ENCODE results near the gene TM9SF4. TPM values are rescaled to one million over a fixed set of nuclear protein-coding genes. Genes with fewer than 3 reads are reported as not detected.
A peak's percentile ranks its signal among the peaks of the same experiment; 100 is the strongest.

The TM9SF4 gene
- total RNA-seq, 2 donors from 2014 or later = 47.0 to 47.4 TPM

DNA sequence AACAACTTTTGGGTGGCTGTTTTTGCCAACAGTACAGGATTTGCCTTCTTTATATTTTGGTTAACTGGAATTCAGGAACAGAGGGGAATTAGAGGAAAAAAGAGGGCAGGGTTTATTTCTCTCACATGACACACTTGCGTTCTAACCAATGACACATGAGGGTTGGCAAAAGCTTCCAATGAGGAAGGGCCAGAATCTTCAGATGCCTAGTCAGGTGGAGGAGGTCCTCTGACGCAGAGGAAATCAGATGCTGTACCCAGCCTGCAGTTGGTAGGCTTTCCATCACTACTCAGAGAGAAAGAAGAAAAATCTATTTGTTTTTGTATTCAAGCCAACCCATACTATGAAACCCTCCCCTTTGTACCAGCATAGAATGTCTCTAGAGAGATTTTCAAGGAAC, 20.8 kb downstream of the TM9SF4 start:
- Mint-ChIP-seq H3K4me3 (no peak overlapping the region), H3K9me3 (no peaks in the 10 kb centered on the region), H3K27me3 (no peaks in the 10 kb centered on the region), H3K4me1 (peaks cover 22% of the 10 kb centered on the region), H3K36me3 (ENCODE audit: low read depth) (peaks cover 55% of the 10 kb centered on the region), H3K27ac (no peak overlapping the region)
- no peak for ATAC-seq (replicated peaks)

DNA sequence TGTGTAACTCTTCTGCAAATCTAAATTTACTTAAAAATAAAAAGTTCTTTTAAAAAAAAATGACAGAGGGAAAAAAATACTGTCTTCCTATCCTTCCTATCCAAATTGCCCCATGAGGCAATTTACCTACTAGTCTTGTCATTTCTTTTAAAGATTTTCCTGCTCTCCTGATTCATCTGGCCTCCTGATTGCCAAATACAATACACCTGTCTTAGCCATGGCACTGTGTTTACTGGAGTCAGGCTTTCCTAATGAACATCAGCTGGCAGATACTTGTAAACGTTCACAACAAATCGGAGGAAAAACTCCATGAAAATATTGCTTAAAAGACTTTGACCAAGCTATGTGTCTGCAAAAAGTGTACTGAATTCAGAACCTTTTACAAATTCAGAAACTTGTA, 21.5 kb downstream of the TM9SF4 start:
- Mint-ChIP-seq H3K27me3 (no peaks in the 10 kb centered on the region), H3K9me3 (no peaks in the 10 kb centered on the region), H3K27ac (peak overlapping the region; percentile 32), H3K36me3 (ENCODE audit: low read depth) (peaks cover 57% of the 10 kb centered on the region), H3K4me1 (peaks cover 21% of the 10 kb centered on the region), H3K4me3 (no peak overlapping the region)
- no peak for ATAC-seq (replicated peaks)

DNA sequence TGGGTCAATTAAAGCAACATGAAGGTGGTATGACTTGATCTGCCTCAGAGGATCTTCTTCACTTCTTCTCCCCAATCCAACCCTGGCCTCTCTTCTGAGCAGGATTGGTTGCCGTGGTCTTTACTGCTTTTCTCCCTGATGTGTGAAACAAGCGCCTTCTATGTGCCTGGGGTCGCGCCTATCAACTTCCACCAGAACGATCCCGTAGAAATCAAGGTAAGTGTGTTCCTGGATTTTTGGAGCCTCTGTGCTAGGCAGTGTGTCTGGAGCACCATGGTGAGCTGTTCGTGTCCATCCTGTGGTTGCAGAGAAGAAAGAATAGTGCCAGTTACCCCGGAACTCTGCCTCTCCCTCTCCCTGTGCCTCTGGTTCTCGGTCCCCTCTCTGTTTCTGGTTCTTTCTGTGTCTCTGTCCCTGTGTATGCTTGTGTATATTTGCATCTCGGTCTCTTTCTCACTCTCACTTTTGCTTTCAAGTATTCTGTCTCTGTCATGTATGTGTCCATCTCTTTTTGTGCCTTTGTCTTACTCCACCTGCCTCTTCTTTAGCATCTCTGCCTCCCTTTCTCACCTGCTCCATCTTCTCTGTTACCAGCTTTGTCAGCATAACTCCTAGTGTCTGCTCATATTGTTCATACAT, 23.5 kb downstream of the TM9SF4 start:
- peaks cover 16% of the 10 kb centered on the region for H3K4me1 Mint-ChIP-seq
- peak overlapping the region; percentile 32 for H3K27ac Mint-ChIP-seq
- no peak overlapping the region for H3K4me3 Mint-ChIP-seq

DNA sequence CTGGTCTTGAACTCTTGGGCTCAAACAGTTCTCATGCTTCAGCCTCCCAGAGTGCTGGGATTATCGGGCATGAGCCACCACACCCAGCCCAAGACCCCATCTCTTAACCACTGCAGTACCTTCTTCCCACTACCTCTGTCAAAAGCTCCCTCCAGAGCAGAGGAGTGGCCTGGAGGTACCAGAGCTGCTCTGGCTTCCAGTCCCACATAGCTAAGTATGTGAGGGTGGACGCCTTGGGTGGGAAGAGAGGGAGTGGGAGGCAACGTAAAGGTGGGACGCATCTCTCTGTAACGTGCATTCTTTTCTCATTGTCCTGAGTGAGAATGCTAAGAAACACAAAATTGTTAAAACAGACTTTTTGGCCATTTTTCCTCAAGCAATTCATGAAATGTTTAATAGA, 24.5 kb downstream of the TM9SF4 start:
- Mint-ChIP-seq H3K4me3 (no peak overlapping the region), H3K36me3 (ENCODE audit: low read depth) (peaks cover 77% of the 10 kb centered on the region), H3K9me3 (no peaks in the 10 kb centered on the region), H3K4me1 (peaks cover 17% of the 10 kb centered on the region), H3K27me3 (no peaks in the 10 kb centered on the region), H3K27ac (no peak overlapping the region)
- no peak for ATAC-seq (replicated peaks)

More for the DNA sequence above, 23.5 kb downstream of the TM9SF4 start:
- Mint-ChIP-seq H3K36me3 (ENCODE audit: low read depth) (peaks cover 70% of the 10 kb centered on the region), H3K27me3 (no peaks in the 10 kb centered on the region), H3K9me3 (no peaks in the 10 kb centered on the region)
- ATAC-seq (replicated peaks) = no peak

- H3K4me3 Mint-ChIP-seq = no peak overlapping the region
- no peaks in the 10 kb centered on the region for H3K9me3 Mint-ChIP-seq
- no peak overlapping the region for H3K27ac Mint-ChIP-seq
- H3K36me3 Mint-ChIP-seq (ENCODE audit: low read depth) = peaks cover 89% of the 10 kb centered on the region
- H3K4me1 Mint-ChIP-seq = peaks cover 24% of the 10 kb centered on the region
- no peak for ATAC-seq (replicated peaks)
- H3K27me3 Mint-ChIP-seq = no peaks in the 10 kb centered on the region
Observed at GRCh38 chr20:32135983-32136515, 26.5 kb downstream of the TM9SF4 start.

DNA sequence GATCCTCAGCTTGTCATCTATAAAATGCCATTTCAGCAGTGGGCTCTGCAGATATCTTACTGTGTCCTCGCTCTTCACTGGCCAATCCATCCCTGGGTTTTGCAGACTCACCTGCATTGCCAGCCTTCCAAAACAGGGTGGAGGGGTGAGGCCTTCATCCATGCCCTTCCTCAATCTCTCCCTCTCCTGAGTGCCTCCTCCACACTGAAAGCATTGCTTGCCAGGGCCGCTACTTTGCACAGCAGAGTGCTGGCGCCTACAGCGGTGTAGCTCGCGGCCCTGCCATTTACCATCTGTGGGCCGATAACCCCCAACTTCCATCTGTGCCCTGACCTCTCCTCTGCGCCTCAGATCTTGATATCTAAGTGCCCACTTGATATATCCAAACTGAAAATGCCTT, 29.4 kb downstream of the TM9SF4 start:
- no peak for ATAC-seq (replicated peaks)
- Mint-ChIP-seq H3K4me3 (no peak overlapping the region), H3K27ac (no peak overlapping the region), H3K9me3 (no peaks in the 10 kb centered on the region), H3K36me3 (ENCODE audit: low read depth) (peaks cover 91% of the 10 kb centered on the region), H3K27me3 (no peaks in the 10 kb centered on the region), H3K4me1 (peaks cover 10% of the 10 kb centered on the region)

DNA sequence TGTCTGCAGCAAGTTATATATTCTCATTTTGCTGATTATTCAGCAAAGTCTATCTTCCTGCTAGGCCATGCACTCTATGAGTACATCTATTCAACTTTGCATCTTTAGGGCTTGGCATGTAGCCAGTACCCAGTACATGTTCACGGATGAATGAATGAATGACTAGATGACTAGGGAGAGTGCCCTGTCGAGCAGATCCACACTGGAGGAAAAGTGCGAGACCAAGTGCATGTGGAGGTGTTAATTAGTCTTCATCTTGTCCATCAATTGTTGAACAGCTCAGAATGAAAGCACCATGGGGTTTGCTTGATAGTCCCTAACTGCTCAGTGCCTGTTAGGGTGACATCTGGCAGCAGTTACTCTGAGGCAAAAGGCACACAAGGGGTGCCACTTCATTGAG, 30.4 kb downstream of the TM9SF4 start:
- no peak overlapping the region for H3K4me3 Mint-ChIP-seq
- no peak for ATAC-seq (replicated peaks)
- H3K27ac Mint-ChIP-seq = peak overlapping the region; percentile 58
- H3K4me1 Mint-ChIP-seq = peaks cover 10% of the 10 kb centered on the region
- H3K27me3 Mint-ChIP-seq = no peaks in the 10 kb centered on the region
- H3K9me3 Mint-ChIP-seq = no peaks in the 10 kb centered on the region
- peaks cover 94% of the 10 kb centered on the region for H3K36me3 Mint-ChIP-seq (ENCODE audit: low read depth)

DNA sequence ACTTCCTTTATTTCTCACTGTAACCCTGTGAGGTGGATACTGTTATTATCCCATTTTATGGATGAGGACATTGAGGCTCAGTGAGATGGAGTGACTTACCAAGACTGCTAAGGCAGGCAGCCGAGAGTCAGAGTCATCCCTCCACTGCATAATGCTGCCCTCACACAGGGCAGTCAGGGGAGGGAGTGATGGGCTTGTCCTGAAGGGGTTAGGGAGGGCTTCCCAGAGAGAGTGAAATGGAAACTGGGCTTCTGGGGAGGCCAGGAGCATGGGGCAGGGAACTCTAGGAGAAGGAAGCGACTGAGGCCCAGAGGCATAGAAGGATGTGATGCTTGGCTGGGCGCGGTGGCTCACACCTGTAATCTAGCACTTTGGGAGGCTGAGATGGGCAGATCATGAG, 31.1 kb downstream of the TM9SF4 start:
- no peaks in the 10 kb centered on the region for H3K9me3 Mint-ChIP-seq
- peak overlapping the region; percentile 58 for H3K27ac Mint-ChIP-seq
- peaks cover 10% of the 10 kb centered on the region for H3K4me1 Mint-ChIP-seq
- peaks cover 95% of the 10 kb centered on the region for H3K36me3 Mint-ChIP-seq (ENCODE audit: low read depth)
- no peak for ATAC-seq (replicated peaks)
- no peaks in the 10 kb centered on the region for H3K27me3 Mint-ChIP-seq
- H3K4me3 Mint-ChIP-seq = no peak overlapping the region

DNA sequence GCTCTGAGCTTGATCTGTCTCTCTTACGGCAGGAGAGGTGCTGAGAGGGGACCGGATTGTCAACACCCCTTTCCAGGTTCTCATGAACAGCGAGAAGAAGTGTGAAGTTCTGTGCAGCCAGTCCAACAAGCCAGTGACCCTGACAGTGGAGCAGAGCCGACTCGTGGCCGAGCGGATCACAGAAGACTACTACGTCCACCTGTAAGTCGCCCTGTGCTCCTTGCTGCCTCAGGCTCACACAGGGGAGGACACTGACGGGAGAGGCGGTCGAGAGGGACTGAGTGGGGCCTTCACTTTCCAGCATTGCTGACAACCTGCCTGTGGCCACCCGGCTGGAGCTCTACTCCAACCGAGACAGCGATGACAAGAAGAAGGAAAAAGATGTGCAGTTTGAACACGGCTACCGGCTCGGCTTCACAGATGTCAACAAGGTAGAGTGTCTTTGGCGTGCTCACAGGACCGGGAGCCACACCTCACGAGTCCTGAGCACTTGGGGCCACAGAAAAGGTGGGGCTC, 32.0 kb downstream of the TM9SF4 start:
- peaks cover 95% of the 10 kb centered on the region for H3K36me3 Mint-ChIP-seq (ENCODE audit: low read depth)
- peaks cover 10% of the 10 kb centered on the region for H3K4me1 Mint-ChIP-seq
- no peak for ATAC-seq (replicated peaks)
- peak overlapping the region; percentile 36 for H3K27ac Mint-ChIP-seq
- H3K27me3 Mint-ChIP-seq = no peaks in the 10 kb centered on the region
- H3K4me3 Mint-ChIP-seq = no peak overlapping the region
- no peaks in the 10 kb centered on the region for H3K9me3 Mint-ChIP-seq

DNA sequence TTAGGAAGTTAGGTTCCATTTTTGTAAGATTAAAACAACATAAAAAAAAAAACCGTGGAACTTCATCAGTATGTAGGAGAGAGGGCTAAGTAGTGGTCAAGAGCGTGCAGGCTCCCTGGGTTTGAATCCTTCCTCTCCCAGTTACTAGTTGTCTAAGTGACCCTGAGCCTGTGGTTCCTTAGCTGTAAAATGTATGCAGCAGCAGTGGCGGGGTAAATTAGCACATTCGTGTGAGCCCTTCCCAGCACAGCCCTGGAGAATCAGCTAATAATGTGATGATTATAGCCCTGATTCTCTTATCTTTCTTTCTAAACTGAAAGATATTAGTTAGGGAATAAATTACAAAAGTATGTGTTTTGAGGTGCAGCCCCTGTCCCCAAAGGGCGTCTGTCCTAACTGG, 32.6 kb downstream of the TM9SF4 start:
- Mint-ChIP-seq H3K36me3 (ENCODE audit: low read depth) (peaks cover 95% of the 10 kb centered on the region), H3K27ac (no peak overlapping the region), H3K4me3 (no peak overlapping the region), H3K27me3 (no peaks in the 10 kb centered on the region), H3K4me1 (peaks cover 10% of the 10 kb centered on the region), H3K9me3 (no peaks in the 10 kb centered on the region)
- ATAC-seq (replicated peaks) = no peak

DNA sequence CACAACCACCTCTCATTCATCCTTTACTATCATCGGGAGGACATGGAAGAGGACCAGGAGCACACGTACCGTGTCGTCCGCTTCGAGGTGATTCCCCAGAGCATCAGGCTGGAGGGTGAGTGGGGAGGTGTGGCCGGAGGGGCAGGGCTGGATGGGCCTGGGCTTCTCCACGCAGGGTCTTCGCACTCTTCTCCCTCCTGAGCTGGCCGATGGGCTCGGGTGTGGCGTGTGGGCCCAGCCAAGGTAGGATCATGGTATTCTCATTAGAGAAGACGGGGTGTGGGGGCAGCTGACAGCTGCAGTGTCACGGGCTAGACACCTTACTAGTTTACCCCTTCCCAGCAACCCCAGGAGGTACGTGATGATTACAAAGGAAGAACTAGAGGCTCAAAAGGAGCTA, 33.5 kb downstream of the TM9SF4 start:
- Mint-ChIP-seq H3K9me3 (no peaks in the 10 kb centered on the region), H3K36me3 (ENCODE audit: low read depth) (peaks cover 97% of the 10 kb centered on the region), H3K27me3 (no peaks in the 10 kb centered on the region), H3K4me3 (no peak overlapping the region), H3K27ac (no peak overlapping the region), H3K4me1 (peaks cover 10% of the 10 kb centered on the region)
- no peak for ATAC-seq (replicated peaks)

DNA sequence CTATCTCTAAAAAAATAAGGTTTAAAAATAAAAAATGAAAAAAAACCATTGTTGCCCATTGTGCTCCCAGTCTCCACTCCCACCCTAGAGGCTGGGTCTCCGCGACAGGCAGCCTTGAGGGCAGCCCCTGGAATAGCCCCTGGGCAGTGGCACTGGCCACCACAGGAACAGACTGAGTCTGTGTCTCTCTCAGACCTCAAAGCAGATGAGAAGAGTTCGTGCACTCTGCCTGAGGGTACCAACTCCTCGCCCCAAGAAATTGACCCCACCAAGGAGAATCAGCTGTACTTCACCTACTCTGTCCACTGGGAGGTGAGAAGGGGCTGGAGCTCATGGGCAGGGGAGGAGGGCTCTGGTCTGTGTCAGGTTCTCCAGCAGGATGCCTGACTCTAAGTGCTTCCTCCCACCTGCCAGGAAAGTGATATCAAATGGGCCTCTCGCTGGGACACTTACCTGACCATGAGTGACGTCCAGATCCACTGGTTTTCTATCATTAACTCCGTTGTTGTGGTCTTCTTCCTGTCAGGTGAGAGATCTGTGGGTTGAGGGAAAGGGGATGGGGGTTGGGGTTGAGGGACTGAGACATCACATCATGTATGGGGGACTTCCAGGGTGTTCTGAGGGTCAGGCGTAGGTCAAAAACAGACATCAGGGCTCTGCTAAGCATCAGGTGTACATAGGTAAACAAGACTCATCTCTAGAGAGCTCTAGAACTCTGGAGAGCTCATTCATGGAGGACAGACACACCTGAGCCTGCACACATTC, 35.6 kb downstream of the TM9SF4 start:
- Mint-ChIP-seq H3K4me1 (no peaks in the 10 kb centered on the region), H3K9me3 (no peaks in the 10 kb centered on the region), H3K4me3 (no peak overlapping the region), H3K27ac (no peak overlapping the region), H3K27me3 (no peaks in the 10 kb centered on the region), H3K36me3 (ENCODE audit: low read depth) (peaks cover 100% of the 10 kb centered on the region)
- no peak for ATAC-seq (replicated peaks)

GRCh38 chr20:32149566-32150170, 40.2 kb downstream of the TM9SF4 start:
- H3K27me3 Mint-ChIP-seq = no peaks in the 10 kb centered on the region
- no peak overlapping the region for H3K4me3 Mint-ChIP-seq
- ATAC-seq (replicated peaks) = no peak
- no peak overlapping the region for H3K27ac Mint-ChIP-seq
- no peaks in the 10 kb centered on the region for H3K9me3 Mint-ChIP-seq
- H3K4me1 Mint-ChIP-seq = no peaks in the 10 kb centered on the region
- peaks cover 100% of the 10 kb centered on the region for H3K36me3 Mint-ChIP-seq (ENCODE audit: low read depth)

GRCh38 chr20:32150291-32150848, 40.9 kb downstream of the TM9SF4 start:
- H3K4me1 Mint-ChIP-seq = peaks cover 5% of the 10 kb centered on the region
- no peaks in the 10 kb centered on the region for H3K9me3 Mint-ChIP-seq
- H3K27me3 Mint-ChIP-seq = no peaks in the 10 kb centered on the region
- no peak overlapping the region for H3K27ac Mint-ChIP-seq
- no peak for ATAC-seq (replicated peaks)
- H3K36me3 Mint-ChIP-seq (ENCODE audit: low read depth) = peaks cover 100% of the 10 kb centered on the region
- no peak overlapping the region for H3K4me3 Mint-ChIP-seq
